Body of pancreas (tissue), 4 donors: ENCODE data around the gene LRRC23. TPM values are rescaled to one million over a fixed set of nuclear protein-coding genes. Genes with fewer than 3 reads are reported as not detected.
"Not testable (repeated sequence)": the region's sequence is repeated elsewhere in the genome, so short reads cannot be mapped to it uniquely, and the experiment has no call there.

Experiments
- ATAC-seq: fragments of 150-250 bp; one replicate; pipeline ENCODE4 v1.9.1; 2016
- DNase-seq, 4 donors: peaks; one replicate each; pipeline ENCODE4 v3.0.0-alpha.2; 2019
- H3K27ac ChIP-seq, 4 donors: fragments of 200-600 bp; sonication (generic); 1 replicate in 3 of 4; 2 replicates in 1 of 4; pipeline versions ENCODE4 v1.5.1 to v1.6.1; 2016 to 2019; ENCODE audit warnings: mild to moderate bottlenecking in 1 of 4, mixed read lengths in 1 of 4, moderate library complexity in 1 of 4
- H3K27me3 ChIP-seq, 2 donors: fragments of 200-600 bp; sonication (generic); one replicate each; pipeline ENCODE4 v1.6.0; 2016; ENCODE audit warnings: mild to moderate bottlenecking in 1 of 2
- H3K36me3 ChIP-seq, 2 donors: fragments of 200-600 bp; sonication (generic); replicated peaks in 1 of 2; 2 replicates each; pipeline ENCODE4 v1.5.1; 2016; ENCODE audit warnings: low read depth in 2 of 2; ENCODE audit not compliant: insufficient read depth in 1 of 2
- H3K4me1 ChIP-seq: fragments of 200-600 bp; sonication (generic); one replicate; pipeline ENCODE4 v1.6.0; 2016
- H3K4me3 ChIP-seq, 2 donors: fragments of 200-600 bp; sonication (generic); 1 replicate in 1 of 2; 2 replicates in 1 of 2; pipeline ENCODE4 v1.5.1; 2016 to 2019
- H3K9me3 ChIP-seq, 3 donors: fragments of 200-600 bp; sonication (generic); 1 replicate in 2 of 3; 2 replicates in 1 of 3; pipeline ENCODE4 v1.5.1; 2016
- POLR2A ChIP-seq, 3 donors: fragments of 450-650 bp; IDR thresholded peaks; one replicate each; pipeline ENCODE4 v1.6.1; 2016; ENCODE audit warnings: antibody characterized with exemption in 3 of 3, mild to moderate bottlenecking in 2 of 3
- WGBS, 2 donors: methylation state at CpG; one replicate each; pipeline ENCODE4 v1.1.5; 2017; 5-methylcytosine and 5-hydroxymethylcytosine counted together
- intact Hi-C: fragments of 100-400 bp; cut with DNase I; formaldehyde crosslinking; loops from one replicate; pipeline ENCODE4 v1.15.1; 2023
- total RNA-seq, 2 donors: library from RNA; depleted of rRNA; stranded (reverse); fragments of >200 nt; gene quantifications; one replicate each; pipeline ENCODE4 v1.1.0, GENCODE V29; 2016
- TF ChIP-seq, protein P1 (sequence below), 7 experiments: fragments of 450-650 bp in 4 of 7; fragments of 200-600 bp in 3 of 7; sonication (generic) in 3 of 7; IDR thresholded peaks; one replicate each; pipeline ENCODE4 v1.5.1; 2016 to 2019; ENCODE audit warnings: antibody characterized with exemption in 7 of 7

The LRRC23 gene
- total RNA-seq, 2 donors from 2014 or later: 7.0 to 21.1 TPM

DNA sequence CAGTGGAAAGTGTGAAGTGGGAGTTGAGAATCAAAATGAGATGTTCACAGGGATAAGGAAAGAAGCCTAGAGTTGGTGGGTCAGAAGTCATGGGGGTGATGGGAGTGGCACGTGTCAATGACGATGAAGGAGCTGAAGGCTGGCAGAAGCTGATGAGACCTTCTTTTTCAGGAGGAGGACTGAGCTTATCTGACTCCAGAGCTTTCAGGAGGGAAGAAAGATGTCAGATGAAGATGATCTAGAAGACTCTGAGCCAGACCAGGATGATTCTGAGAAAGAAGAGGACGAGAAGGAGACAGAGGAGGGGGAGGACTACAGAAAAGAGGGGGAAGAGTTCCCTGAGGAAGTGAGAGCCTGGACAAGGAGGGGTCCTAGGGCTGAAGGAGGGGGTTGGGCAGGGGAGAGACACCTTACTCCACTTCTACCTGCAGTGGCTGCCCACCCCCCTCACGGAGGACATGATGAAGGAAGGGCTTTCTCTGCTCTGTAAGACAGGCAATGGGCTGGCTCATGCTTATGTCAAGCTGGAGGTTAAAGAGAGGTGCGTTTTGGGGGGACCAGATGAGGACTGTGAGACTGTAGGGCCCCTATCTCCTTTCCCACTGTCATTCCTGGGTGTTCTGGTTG is 905 bp downstream of the LRRC23 start:
- Histone ChIP-seq H3K4me3 (no peak overlapping the region), H3K36me3 (no peaks in the 10 kb centered on the region), H3K27me3 (no peaks in the 10 kb centered on the region), H3K27ac (peak overlapping the region in 2 of 4 donors; percentile 47 to 87), H3K4me1 (peaks cover 14% of the 10 kb centered on the region), H3K9me3 (no peaks in the 10 kb centered on the region)
- ATAC-seq (no peak), DNase-seq (no peak)
- 62 to 64% methylated on average over 5 of the region's 5 CpGs for WGBS, 2 donors
- no peak for TF ChIP-seq POLR2A (IDR thresholded peaks at IDR 0.05)
- TF ChIP-seq, protein P1, sequence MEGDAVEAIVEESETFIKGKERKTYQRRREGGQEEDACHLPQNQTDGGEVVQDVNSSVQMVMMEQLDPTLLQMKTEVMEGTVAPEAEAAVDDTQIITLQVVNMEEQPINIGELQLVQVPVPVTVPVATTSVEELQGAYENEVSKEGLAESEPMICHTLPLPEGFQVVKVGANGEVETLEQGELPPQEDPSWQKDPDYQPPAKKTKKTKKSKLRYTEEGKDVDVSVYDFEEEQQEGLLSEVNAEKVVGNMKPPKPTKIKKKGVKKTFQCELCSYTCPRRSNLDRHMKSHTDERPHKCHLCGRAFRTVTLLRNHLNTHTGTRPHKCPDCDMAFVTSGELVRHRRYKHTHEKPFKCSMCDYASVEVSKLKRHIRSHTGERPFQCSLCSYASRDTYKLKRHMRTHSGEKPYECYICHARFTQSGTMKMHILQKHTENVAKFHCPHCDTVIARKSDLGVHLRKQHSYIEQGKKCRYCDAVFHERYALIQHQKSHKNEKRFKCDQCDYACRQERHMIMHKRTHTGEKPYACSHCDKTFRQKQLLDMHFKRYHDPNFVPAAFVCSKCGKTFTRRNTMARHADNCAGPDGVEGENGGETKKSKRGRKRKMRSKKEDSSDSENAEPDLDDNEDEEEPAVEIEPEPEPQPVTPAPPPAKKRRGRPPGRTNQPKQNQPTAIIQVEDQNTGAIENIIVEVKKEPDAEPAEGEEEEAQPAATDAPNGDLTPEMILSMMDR (IDR thresholded peaks at IDR 0.05): no peak
- intact Hi-C loops: no loop called here

DNA sequence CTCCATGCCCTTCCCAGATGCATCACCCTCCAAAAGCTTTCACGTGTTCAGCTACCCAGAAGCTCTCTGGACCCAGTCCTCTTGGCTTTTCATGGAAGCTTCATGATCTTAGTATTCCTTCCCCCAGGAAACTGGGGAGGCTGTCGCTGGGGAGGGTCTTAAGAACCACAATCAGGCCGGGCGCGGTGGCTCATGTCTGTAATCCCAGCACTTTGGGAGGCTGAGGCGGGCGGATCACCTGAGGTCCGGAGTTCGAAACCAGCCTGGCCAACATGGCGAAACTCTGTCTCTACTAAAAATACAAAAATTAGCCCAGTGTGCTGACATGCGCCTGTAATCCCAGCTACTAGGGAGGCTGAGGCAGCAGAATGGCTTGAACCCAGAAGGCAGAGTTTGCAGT is 3.5 kb downstream of the LRRC23 start:
- H3K9me3 ChIP-seq, H3K27me3 ChIP-seq, intact Hi-C loops, H3K4me3 ChIP-seq, H3K36me3 ChIP-seq, H3K27ac ChIP-seq, ATAC-seq, DNase-seq: not testable (repeated sequence)
- peaks cover 13% of the 10 kb centered on the region for H3K4me1 ChIP-seq
- 92 to 95% methylated on average over 1 to 11 of the region's 11 CpGs for WGBS, 2 donors

DNA sequence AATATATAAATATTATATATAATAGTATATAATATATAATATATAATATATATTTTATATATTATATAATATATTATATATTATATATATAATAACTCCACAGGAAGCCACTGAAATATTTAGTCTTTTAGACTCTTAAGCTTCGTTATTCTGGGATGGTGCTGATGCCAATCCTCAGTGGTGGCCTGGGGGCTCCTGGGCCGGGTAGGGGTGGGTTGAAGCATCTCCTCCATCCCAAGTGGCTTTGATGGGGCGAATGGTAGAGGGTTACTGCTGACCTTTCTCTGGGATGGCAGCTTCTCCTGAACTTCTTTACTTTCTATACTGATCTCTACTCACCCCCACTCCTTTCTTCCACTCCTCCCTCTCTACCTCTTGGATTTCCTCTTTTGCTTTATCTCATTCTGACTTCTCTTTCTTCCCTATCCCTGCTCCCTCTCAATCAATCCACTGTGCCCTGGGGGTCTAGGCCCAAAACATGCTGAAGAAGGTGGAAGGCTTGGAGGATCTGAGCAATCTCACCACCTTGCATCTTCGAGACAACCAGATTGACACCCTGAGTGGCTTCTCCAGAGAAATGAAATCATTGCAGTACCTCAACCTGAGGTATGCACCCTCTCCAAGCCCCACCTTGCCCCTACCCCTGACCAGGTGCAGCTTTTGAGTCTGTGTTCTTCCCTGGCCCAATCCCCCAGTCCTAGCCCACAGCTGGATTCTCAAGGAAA is 5.0 kb downstream of the LRRC23 start:
- H3K36me3 ChIP-seq: no peaks in the 10 kb centered on the region
- 80 to 83% methylated on average over 4 of the region's 4 CpGs for WGBS, 2 donors
- H3K9me3 ChIP-seq: no peaks in the 10 kb centered on the region
- peaks cover 0 to 11% of the 10 kb centered on the region in 2 donors for H3K27me3 ChIP-seq
- no peak overlapping the region for H3K27ac ChIP-seq
- intact Hi-C loops: no loop called here
- peaks cover 17% of the 10 kb centered on the region for H3K4me1 ChIP-seq
- DNase-seq (no peak), ATAC-seq (no peak)
- no peak overlapping the region for H3K4me3 ChIP-seq
- TF ChIP-seq, protein P1 (IDR thresholded peaks at IDR 0.05): no peak
- TF ChIP-seq POLR2A (IDR thresholded peaks at IDR 0.05): no peak

DNA sequence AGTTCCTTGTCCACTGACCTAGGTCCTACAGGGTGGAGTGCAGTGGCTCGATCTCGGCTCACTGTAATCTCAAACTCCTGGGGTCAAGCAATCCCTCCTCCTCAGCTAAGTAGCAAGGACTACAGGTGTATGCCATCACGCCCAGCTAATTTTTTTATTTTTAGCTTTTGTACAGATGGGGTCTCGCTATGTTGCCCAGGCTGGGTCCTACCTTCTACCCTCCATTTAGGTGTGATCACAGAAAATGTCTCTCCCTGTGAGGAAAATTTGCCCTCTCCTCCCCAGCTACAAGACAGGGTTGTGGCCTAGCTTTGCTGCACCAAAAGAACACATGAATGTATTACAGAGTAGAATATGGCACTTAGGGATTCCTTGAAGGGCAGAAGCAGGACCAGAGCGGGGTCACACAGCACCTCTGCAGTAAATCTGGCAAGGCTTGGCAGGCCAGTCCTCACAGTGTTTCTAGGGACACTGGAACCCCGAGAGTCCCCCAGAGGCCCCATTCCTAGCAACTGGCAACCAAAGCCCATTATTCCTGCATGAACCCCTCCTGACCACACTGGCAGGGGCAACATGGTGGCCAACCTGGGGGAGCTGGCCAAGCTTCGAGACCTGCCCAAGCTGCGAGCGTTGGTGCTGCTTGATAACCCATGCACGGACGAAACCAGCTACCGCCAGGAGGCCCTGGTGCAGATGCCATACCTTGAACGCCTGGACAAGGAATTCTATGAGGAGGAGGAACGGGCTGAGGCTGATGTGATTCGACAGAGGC is 7.7 kb downstream of the LRRC23 start:
- no peak for DNase-seq

More for the DNA sequence above, 7.7 kb downstream of the LRRC23 start:
- H3K27me3 ChIP-seq: peaks cover 0 to 15% of the 10 kb centered on the region in 2 donors
- no peaks in the 10 kb centered on the region for H3K9me3 ChIP-seq
- TF ChIP-seq POLR2A (IDR thresholded peaks at IDR 0.05): no peak
- TF ChIP-seq, protein P1 (IDR thresholded peaks at IDR 0.05): no peak
- 61 to 70% methylated on average over 8 to 15 of the region's 15 CpGs for WGBS, 2 donors
- no peak overlapping the region for H3K27ac ChIP-seq
- no peak for ATAC-seq
- H3K4me3 ChIP-seq: no peak overlapping the region
- intact Hi-C loops: no loop called here
- H3K36me3 ChIP-seq: no peaks in the 10 kb centered on the region
- peaks cover 17% of the 10 kb centered on the region for H3K4me1 ChIP-seq
